ENCODE measurements around the gene PDXP.

DNA sequence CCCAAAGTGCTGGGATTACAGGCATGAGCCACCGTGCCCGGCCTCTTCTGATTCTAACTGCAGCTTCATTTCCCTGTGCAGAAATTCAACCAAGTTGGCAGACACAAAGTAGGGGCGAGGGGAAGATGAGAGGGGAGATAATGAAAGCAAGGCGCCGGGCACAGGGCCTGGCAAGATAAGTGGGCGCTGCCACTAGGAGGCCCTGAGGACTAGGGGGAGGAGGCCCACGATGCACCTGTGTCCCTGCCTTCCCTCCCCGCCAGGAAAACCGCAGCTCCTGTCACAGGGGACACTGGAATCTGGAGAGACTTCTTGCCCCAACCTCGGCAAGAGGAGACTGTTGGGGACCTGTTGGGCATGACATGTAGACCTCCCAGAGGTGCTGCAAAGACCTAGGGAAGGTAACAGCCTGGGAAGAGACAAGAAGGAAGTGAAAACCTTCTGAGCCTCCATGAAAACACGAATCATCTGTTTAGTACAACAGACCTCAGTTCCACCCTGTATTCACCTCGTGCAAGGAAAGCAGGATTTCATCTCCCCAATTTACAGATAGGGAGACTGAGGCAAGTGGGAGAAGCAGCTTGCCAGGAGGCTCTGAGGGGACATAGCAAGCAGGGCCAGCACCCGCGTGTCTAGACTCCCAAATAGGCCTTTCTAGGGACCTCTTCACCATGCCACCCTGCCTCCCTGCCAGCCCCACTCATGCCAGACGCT, 13.8 kb downstream of the PDXP start:
- TF ChIP-seq, protein P1, sequence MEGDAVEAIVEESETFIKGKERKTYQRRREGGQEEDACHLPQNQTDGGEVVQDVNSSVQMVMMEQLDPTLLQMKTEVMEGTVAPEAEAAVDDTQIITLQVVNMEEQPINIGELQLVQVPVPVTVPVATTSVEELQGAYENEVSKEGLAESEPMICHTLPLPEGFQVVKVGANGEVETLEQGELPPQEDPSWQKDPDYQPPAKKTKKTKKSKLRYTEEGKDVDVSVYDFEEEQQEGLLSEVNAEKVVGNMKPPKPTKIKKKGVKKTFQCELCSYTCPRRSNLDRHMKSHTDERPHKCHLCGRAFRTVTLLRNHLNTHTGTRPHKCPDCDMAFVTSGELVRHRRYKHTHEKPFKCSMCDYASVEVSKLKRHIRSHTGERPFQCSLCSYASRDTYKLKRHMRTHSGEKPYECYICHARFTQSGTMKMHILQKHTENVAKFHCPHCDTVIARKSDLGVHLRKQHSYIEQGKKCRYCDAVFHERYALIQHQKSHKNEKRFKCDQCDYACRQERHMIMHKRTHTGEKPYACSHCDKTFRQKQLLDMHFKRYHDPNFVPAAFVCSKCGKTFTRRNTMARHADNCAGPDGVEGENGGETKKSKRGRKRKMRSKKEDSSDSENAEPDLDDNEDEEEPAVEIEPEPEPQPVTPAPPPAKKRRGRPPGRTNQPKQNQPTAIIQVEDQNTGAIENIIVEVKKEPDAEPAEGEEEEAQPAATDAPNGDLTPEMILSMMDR (IDR thresholded peaks at IDR 0.05), result no peak
- no peak for TF ChIP-seq POLR2A (IDR thresholded peaks at IDR 0.05)
